A549 (cell line): Measurements from ENCODE around the gene PDX1.

Experiments used
- CHD2 ChIP-seq: fragments of 150-350 bp; IDR thresholded peaks from 2 replicates; pipeline ENCODE4 v1.6.1; 2014; ENCODE audit warnings: low read length; ENCODE audit not compliant: partially characterized antibody
- JUNB ChIP-seq: fragments of >200 bp; sonication (Bioruptor Twin); formaldehyde crosslinking; IDR thresholded peaks from 2 replicates; pipeline ENCODE4 v1.6.1; 2016
- PBX3 ChIP-seq: IDR thresholded peaks from 2 replicates; pipeline ENCODE4 v1.6.1; 2012
- POLR2A ChIP-seq: IDR thresholded peaks from 2 replicates; pipeline ENCODE4 v1.6.1; 2012; ENCODE audit warnings: mild to moderate bottlenecking, low read length
- RCOR1 ChIP-seq: fragments of 150-350 bp; IDR thresholded peaks from 2 replicates; pipeline ENCODE4 v1.6.1; 2014; ENCODE audit warnings: antibody characterized with exemption, low read length, low read depth
- RNF2 ChIP-seq: fragments of 200-600 bp; sonication (generic); IDR thresholded peaks from 2 replicates; pipeline ENCODE4 v1.6.1; 2016; ENCODE audit warnings: low read depth, mild to moderate bottlenecking, antibody characterized with exemption, moderate library complexity, borderline replicate concordance
- USF2 ChIP-seq: fragments of 450-650 bp; IDR thresholded peaks from 2 replicates; pipeline ENCODE4 v1.6.1; 2014; ENCODE audit warnings: antibody characterized with exemption
- TF ChIP-seq, protein P1 (sequence below): fragments of >200 bp; sonication (Bioruptor Twin); formaldehyde crosslinking; IDR thresholded peaks from 3 replicates; pipeline ENCODE4 v1.5.1; 2016

GRCh38 chr13:27972478-27972820 lies 52.6 kb downstream of the PDX1 start:
- TF ChIP-seq, protein P1, sequence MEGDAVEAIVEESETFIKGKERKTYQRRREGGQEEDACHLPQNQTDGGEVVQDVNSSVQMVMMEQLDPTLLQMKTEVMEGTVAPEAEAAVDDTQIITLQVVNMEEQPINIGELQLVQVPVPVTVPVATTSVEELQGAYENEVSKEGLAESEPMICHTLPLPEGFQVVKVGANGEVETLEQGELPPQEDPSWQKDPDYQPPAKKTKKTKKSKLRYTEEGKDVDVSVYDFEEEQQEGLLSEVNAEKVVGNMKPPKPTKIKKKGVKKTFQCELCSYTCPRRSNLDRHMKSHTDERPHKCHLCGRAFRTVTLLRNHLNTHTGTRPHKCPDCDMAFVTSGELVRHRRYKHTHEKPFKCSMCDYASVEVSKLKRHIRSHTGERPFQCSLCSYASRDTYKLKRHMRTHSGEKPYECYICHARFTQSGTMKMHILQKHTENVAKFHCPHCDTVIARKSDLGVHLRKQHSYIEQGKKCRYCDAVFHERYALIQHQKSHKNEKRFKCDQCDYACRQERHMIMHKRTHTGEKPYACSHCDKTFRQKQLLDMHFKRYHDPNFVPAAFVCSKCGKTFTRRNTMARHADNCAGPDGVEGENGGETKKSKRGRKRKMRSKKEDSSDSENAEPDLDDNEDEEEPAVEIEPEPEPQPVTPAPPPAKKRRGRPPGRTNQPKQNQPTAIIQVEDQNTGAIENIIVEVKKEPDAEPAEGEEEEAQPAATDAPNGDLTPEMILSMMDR: no peak
- TF ChIP-seq POLR2A (no peak), RNF2 (no peak), USF2 (no peak), RCOR1 (no peak), PBX3 (no peak), CHD2 (no peak), JUNB (no peak)
